ENCODE results near the gene CLPTM1L.

DNA sequence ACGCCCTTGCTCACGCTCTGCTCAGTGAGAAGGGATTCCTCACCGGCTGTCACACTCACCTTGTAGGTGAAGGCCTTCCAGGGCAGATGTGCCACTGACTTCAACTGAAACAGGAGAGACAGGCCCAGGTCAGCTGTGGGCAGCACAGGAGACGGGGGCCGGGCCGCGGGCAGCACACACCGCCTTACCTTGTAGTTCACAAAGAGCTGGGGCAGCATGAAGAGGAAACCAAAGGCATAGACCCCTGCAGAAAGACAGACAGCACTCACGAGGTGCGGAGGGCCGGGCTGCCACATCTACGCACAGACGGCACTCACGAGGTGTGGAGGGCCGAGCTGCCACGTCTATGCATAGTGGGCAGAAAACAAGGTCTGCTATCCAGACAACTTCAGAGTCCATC, 23.3 kb downstream of the CLPTM1L start:
- TF ChIP-seq, protein P1, sequence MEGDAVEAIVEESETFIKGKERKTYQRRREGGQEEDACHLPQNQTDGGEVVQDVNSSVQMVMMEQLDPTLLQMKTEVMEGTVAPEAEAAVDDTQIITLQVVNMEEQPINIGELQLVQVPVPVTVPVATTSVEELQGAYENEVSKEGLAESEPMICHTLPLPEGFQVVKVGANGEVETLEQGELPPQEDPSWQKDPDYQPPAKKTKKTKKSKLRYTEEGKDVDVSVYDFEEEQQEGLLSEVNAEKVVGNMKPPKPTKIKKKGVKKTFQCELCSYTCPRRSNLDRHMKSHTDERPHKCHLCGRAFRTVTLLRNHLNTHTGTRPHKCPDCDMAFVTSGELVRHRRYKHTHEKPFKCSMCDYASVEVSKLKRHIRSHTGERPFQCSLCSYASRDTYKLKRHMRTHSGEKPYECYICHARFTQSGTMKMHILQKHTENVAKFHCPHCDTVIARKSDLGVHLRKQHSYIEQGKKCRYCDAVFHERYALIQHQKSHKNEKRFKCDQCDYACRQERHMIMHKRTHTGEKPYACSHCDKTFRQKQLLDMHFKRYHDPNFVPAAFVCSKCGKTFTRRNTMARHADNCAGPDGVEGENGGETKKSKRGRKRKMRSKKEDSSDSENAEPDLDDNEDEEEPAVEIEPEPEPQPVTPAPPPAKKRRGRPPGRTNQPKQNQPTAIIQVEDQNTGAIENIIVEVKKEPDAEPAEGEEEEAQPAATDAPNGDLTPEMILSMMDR (IDR thresholded peaks at IDR 0.05; ENCODE audit: poor library complexity) = no peak
- TF ChIP-seq EZH2 (IDR thresholded peaks at IDR 0.05; ENCODE audit: borderline replicate concordance) = no peak
